Esophagus mucosa (tissue), 1 donor: ENCODE results near the gene LRRK1. TPM values are rescaled to one million over a fixed set of nuclear protein-coding genes. Genes with fewer than 3 reads are reported as not detected.

Experiments used
- ATAC-seq: fragments of 200-7000 bp; cut with Tn5 transposase; one replicate; pipeline ENCODE4 v1.9.1; 2020
- total RNA-seq: library from RNA; stranded (reverse); gene quantifications from one replicate; pipeline ENCODE4 v1.2.4, GENCODE V29; 2023
- donor health status: DM: yes; HTN: yes; CAD: no.

Gene LRRK1
- total RNA-seq, 1 donor from 2014 or later = 14.2 TPM

GRCh38 chr15:101100593-101101442, 181.7 kb downstream of the LRRK1 start:
- ATAC-seq = no peak

GRCh38 chr15:101101676-101102075, 182.5 kb downstream of the LRRK1 start:
- no peak for ATAC-seq

DNA sequence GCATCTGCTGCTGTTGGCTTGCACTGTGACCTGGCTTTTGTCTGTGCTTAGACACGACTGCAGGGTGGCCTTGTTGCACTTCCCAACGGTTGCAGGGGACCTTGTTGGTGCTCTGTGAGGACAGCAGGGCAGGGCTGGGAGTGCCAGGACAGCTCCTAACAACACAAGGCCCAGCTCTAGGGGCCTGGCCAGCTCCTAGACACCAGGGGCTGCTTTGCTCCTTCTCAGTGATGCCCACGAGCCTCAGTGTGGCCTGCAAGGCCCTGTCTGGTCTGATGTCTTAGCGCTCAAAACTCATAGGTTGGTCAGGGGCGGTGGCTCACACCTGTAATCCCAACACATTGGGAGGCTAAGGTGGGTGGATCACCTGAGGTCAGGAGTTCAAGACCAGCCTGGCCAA, 183.6 kb downstream of the LRRK1 start:
- ATAC-seq = no peak

- ATAC-seq = no peak
These were observed 184.4 kb downstream of the LRRK1 start for GRCh38 chr15:101103598-101103997.

- ATAC-seq = no peak
These were observed 185.0 kb downstream of the LRRK1 start for GRCh38 chr15:101104141-101104540.

GRCh38 chr15:101105059-101105891, 186.1 kb downstream of the LRRK1 start:
- ATAC-seq = no peak

DNA sequence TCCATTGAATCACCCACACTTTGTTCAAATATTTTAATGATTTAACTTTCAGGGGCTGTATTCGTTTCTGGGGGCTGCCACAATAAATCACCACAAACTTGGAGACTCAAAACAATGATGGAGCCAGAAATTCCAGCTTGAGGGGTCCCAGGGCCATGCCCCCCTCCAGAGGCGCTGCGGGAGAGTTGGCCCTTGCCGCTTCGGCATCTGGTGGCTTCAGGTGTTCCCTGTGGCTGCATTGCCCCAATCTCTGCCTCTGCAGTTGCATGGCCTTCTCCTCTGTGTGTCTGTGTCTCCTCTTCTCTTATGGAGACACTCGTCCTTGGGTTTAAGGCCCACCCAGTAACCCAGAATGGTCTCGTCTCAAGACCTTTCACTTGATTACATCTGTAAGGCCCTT, 187.9 kb downstream of the LRRK1 start:
- ATAC-seq = no peak

- ATAC-seq = no peak
These were observed 188.7 kb downstream of the LRRK1 start for GRCh38 chr15:101107625-101108460.

DNA sequence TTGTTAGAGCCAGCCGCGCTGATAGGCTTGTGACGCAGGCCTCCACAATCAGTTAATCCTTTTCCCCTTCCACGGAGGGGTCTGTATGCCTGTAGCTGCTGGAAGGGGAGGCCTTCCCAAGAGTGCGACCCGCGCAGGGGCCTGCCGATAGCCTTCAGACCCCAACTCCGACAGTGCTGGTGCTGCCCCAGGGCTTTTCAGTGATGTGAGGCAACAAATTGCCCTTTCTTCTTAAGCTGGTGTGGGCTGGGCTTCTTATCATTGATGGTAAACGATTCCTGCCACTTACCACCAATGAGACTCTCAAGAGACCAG, 189.3 kb downstream of the LRRK1 start:
- ATAC-seq = no peak

- ATAC-seq = no peak
These were observed 189.6 kb downstream of the LRRK1 start for GRCh38 chr15:101108791-101109190.

- no peak for ATAC-seq
These were observed 191.8 kb downstream of the LRRK1 start for GRCh38 chr15:101110681-101111569.

- no peak for ATAC-seq
These were observed 192.6 kb downstream of the LRRK1 start for GRCh38 chr15:101111570-101112262.

GRCh38 chr15:101112336-101113113, 193.4 kb downstream of the LRRK1 start:
- ATAC-seq = peak; percentile 58

DNA sequence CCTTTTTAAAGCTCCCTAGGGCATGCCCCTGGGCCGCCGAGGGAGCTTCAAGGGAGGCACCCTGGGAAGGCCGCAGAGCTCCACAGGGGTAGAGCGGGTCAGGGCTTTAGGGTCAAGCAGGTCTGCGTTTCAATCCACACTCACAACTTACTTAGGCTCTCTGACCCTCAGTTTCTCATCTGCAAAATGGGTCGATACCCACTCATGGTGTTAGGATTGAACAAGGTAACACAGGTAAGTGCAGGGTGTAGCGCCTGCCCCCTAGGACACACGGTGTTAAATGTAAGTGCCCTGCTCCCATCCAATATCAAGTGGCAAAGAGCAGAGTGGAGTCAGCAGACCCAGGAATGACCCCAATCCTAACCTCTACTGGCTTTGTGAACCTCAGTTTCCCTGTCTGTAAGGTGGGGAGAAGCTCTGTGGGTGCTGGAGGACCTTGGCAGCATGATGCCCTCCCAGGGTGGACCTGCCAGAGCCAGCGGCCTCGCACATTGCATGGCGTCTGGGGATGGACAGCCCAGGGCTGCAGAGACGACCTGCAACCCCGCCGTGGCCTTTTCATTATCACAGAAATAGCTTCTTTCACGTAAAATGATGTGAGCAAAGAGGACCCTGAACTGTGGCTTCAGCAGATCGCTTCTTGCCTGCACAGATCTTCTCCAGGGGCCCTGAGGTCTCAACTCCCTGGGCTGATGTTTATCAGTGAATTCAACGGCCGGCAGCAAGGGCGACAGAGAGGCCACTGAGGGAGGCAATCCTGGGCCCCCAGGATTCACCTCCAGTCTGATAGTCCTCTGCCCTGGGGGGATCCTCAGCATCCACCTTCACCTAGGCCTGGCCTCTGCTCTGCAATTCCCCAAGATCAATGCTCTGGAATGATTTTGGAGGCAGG, 194.2 kb downstream of the LRRK1 start:
- ATAC-seq = no peak

DNA sequence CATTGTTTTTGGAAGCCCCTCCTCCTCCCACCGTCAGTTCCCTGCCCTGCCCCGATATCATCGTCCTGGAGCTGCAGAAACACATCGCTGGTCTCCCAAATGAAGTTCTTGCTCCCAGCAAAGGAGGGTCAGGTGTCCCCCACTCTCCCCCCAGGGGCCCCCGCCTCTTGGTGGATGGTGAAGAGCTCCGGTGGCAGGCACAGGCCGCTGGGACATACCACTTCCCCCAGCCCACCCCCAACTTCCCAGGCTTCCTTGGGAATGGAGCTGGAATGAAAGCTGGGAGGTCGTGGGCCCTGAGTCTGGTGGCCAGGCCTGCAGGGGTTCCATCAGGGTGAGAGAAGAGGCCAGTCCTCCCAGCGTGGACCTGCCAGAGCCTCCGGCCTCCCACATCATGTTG, 195.0 kb downstream of the LRRK1 start:
- no peak for ATAC-seq

DNA sequence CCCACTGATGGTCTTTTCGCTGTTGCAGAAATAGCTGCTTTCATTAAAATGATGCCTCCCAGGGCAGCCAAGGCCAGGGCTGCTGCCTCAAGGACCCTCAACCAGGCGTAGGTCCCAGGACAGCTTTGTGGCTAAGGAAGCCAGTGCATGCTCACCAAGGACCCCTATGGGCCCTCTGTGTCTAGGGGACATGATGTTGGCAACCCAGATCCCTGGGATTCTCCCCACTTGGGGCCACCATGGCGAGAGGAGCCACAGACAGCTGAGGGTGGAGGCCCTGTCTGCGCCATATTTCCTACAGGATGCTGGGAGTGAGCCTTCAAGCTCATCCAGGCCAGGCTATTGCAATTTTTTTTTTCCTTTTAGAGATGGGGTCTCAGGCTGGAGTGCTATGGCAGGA, 195.5 kb downstream of the LRRK1 start:
- no peak for ATAC-seq

DNA sequence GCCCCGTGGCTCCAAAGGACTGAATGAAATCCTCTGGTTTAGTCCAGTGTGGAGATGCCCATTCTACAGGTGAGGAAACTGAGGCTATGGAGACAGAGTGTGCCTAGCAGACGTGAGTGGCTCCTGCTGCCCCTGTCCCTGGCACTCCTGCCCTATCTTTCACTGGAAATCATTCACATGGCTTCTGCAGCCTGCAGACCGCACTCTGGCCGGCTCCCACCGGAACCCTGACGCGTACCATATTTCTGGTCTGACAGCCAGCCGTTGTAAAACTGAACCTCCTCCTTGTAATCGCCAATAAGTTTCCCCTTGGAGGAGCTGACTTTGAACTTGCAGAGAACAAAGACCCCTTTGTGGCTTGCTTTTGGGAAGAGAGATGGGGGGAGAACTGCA, 196.2 kb downstream of the LRRK1 start:
- ATAC-seq = no peak

DNA sequence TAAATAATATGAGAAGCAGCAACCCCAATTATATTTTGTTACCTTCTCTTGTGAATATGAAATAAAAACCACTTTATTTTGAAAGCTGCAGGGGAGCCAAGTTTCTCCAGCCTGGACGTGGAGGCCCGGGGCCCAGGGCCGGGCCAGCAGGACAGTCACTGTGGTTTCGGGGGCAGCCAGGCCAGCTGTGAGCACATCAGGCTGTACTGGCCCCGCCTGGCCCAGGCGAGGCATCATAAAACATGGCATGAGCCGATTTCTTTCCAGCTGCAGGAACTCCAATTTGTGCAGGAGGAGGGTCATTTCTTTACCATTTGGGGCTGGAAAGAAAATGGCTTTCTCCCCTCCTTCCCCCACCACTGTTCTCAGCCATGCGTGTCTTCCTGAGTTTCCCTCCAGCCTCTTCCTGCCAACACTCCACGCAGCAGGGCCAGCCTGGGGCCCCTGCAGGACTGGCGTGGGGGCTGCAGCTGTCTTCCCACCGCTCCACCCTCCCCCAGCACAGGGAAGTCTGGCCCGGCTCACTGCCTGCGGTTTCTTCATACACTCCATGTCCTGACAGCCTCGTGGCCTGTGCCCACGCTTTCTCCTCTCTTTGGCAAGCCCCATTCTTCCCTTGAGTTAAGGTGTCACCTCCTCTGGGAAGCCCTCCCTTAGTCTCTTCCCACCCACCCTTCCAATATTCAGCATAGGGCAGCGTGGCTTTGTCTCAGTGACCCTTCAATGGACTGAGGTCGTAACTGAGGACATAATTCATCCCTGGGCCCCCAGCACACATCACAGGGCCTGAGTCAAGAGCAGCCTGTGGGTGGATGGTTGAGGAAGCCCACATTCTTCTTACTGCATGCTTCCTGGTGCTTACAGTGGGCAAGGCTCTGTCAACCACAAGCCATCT, 196.9 kb downstream of the LRRK1 start:
- no peak for ATAC-seq

DNA sequence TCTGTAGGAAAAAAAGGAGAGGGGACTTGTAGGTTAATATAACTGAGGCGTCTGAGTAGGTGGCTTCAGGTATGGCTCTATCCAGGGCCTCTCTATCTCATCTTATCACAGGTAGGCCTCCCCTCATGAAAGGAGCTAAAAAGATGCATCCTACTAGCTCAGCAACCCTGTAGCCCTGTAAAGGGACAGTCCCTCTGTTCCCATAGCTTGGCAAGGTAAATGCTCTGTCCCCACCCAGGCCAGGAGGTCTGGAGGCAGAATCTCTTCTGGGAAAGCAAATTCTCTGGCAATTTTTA, 197.5 kb downstream of the LRRK1 start:
- ATAC-seq = no peak
